HepG2 (cell line): ENCODE data around the gene FBF1. TPM values are rescaled to one million over a fixed set of nuclear protein-coding genes. Genes with fewer than 3 reads are reported as not detected.

Source experiments
- ARNTL ChIP-seq: sonication (generic); formaldehyde crosslinking; IDR thresholded peaks from 2 replicates; pipeline ENCODE4 v1.4.0; 2020; ENCODE audit warnings: mild to moderate bottlenecking, missing genetic modification reagents
- ATRX ChIP-seq: sonication (generic); formaldehyde crosslinking; IDR thresholded peaks from 2 replicates; pipeline ENCODE4 v1.4.0; 2020; ENCODE audit warnings: missing genetic modification reagents, borderline replicate concordance
- IRX3 ChIP-seq: sonication (generic); formaldehyde crosslinking; IDR thresholded peaks from 2 replicates; pipeline ENCODE4 v1.8.1; 2023; ENCODE audit warnings: mild to moderate bottlenecking, low read depth, missing genetic modification reagents, borderline replicate concordance
- KLF9 ChIP-seq: IDR thresholded peaks from 2 replicates; pipeline ENCODE4 v1.6.1; 2016; ENCODE audit warnings: low read depth
- NCOA5 ChIP-seq: sonication (generic); formaldehyde crosslinking; IDR thresholded peaks from 2 replicates; pipeline ENCODE4 v1.4.0; 2020; ENCODE audit warnings: missing genetic modification reagents
- SKI ChIP-seq: fragments of 450-650 bp; IDR thresholded peaks from one replicate; pipeline ENCODE4 v1.6.1; 2018; ENCODE audit warnings: mild to moderate bottlenecking; ENCODE audit not compliant: partially characterized antibody
- SMARCC2 ChIP-seq: fragments of 450-650 bp; IDR thresholded peaks from 2 replicates; pipeline ENCODE4 v1.6.1; 2017; ENCODE audit warnings: antibody characterized with exemption, mild to moderate bottlenecking
- TEAD2 ChIP-seq: sonication (generic); formaldehyde crosslinking; IDR thresholded peaks from 2 replicates; pipeline ENCODE4 v1.9.0; 2021; ENCODE audit warnings: missing genetic modification reagents
- YY1 ChIP-seq: IDR thresholded peaks from 2 replicates; pipeline ENCODE4 v1.6.1; 2011; ENCODE audit warnings: low read length, low read depth, moderate library complexity, mild to moderate bottlenecking; ENCODE audit not compliant: insufficient read depth, insufficient replicate concordance
- ZFAT ChIP-seq: sonication (generic); formaldehyde crosslinking; conservative IDR thresholded peaks from 2 replicates; pipeline ENCODE4 v1.8.1; 2023; ENCODE audit warnings: missing genetic modification reagents, inconsistent platforms
- ZFYVE20 ChIP-seq: sonication (generic); formaldehyde crosslinking; IDR thresholded peaks from 2 replicates; pipeline ENCODE4 v1.8.0; 2023; ENCODE audit warnings: low read depth, mild to moderate bottlenecking, moderate library complexity, missing genetic modification reagents, borderline replicate concordance
- ZNF207 ChIP-seq: fragments of 450-650 bp; IDR thresholded peaks from 2 replicates; pipeline ENCODE4 v1.6.1; 2016; ENCODE audit warnings: antibody characterized with exemption, borderline replicate concordance
- ZNF317 ChIP-seq: sonication (generic); formaldehyde crosslinking; IDR thresholded peaks from 2 replicates; pipeline ENCODE4 v1.5.0; 2020; ENCODE audit warnings: mild to moderate bottlenecking, missing genetic modification reagents
- ZNF430 ChIP-seq: sonication (generic); formaldehyde crosslinking; IDR thresholded peaks from 2 replicates; pipeline ENCODE4 v1.9.0; 2021; ENCODE audit warnings: mild to moderate bottlenecking, missing genetic modification reagents
- ZNF615 ChIP-seq: sonication (generic); formaldehyde crosslinking; IDR thresholded peaks from 2 replicates; pipeline ENCODE4 v1.5.0; 2020; ENCODE audit warnings: mild to moderate bottlenecking, missing genetic modification reagents, borderline replicate concordance
- polyA plus RNA-seq, 8 experiments: library from polyadenylated mRNA; depleted of rRNA in 3 of 8; stranded (reverse) in 7 of 8; unstranded in 1 of 8; fragments of >200 nt; fragmentation: Illumina TruSeq in 4 of 8; extraction: Trizol in 4 of 8; gene quantifications; 2 replicates each; pipeline versions ENCODE4 v1.2.1 to v1.2.3, GENCODE V29; 2011 to 2016; ENCODE audit warnings: low read depth in 4 of 8, missing spikeins in 1 of 8, mixed read lengths in 1 of 8; ENCODE audit not compliant: insufficient read depth in 1 of 8
- total RNA-seq, 5 experiments: library from RNA; depleted of rRNA; stranded (reverse); fragments of >200 nt; fragmentation: Illumina TruSeq; extraction: Trizol; gene quantifications; 2 replicates each; pipeline ENCODE4 v1.2.3, GENCODE V29; 2016; ENCODE audit warnings: low read depth in 1 of 5
- TF ChIP-seq, protein P1 (sequence below): sonication (generic); formaldehyde crosslinking; IDR thresholded peaks from 2 replicates; pipeline ENCODE4 v1.8.0; 2022; ENCODE audit warnings: mild to moderate bottlenecking, missing genetic modification reagents, moderate library complexity
- TF ChIP-seq, protein P2 (sequence below): sonication (generic); formaldehyde crosslinking; IDR thresholded peaks from 2 replicates; pipeline ENCODE4 v1.5.0; 2020; ENCODE audit warnings: mild to moderate bottlenecking, missing genetic modification reagents
- TF ChIP-seq, protein P3 (sequence below): sonication (generic); formaldehyde crosslinking; IDR thresholded peaks from 2 replicates; pipeline ENCODE4 v1.4.0; 2020; ENCODE audit warnings: missing genetic modification reagents, borderline replicate concordance
- TF ChIP-seq, protein P4 (sequence below): sonication (generic); formaldehyde crosslinking; IDR thresholded peaks from 2 replicates; pipeline ENCODE4 v1.8.0; 2022; ENCODE audit warnings: missing genetic modification reagents, mild to moderate bottlenecking, inconsistent platforms, borderline replicate concordance
- TF ChIP-seq, protein P5 (sequence below): sonication (generic); formaldehyde crosslinking; IDR thresholded peaks from 2 replicates; pipeline ENCODE4 v1.4.0; 2020; ENCODE audit warnings: mild to moderate bottlenecking, missing genetic modification reagents
- TF ChIP-seq, protein P6 (sequence below): sonication (generic); formaldehyde crosslinking; IDR thresholded peaks from 2 replicates; pipeline ENCODE4 v1.5.0; 2020; ENCODE audit warnings: mild to moderate bottlenecking, low read depth, missing genetic modification reagents, borderline replicate concordance

Gene FBF1
- total and polyA plus RNA-seq, 2 of the 13 experiments (the other 11 are each of a cell fraction or from before 2014, with no cell fraction given), result 2.4 to 8.1 TPM

DNA sequence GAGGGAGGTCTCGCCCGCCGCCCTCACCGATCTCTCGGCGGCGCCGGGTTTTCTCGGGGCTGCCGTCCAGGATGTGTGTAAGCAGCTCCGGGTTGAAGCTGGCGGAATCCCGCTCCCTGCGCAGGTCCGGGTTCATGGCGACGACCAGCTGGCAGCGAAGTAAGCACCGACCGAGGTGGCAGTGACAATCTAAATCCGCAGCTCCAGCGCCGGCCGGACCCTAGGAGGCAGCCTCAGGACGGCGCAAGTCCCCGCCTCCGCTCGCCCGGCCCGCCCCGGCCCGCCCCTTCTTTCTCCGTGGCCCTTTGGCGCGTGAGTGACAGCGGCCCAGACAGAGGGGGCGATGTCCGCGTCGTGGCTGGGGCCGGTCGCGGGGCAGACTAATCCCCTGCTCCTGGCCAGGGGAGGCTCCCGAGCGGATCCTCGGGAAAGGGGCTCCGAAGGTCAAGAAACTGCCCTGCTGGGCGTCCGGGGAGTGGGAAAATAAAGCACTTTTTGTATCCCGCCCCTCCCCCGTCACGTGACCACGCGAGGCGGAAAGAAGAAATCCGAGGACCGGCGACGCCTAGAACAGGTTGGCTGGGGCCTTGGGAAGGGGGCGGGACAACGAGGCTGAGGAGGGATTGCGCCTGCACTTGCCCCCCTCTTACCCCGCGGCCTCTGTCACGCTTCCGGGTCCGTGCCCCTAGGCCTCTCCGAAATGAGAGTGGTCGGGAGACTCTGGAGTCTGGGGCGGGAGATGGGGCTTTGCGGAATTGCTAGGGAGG, 38.3 kb upstream of the FBF1 start, which contains the start of the genes ACOX1 and TEN1 (continued):
- TF ChIP-seq, protein P1, sequence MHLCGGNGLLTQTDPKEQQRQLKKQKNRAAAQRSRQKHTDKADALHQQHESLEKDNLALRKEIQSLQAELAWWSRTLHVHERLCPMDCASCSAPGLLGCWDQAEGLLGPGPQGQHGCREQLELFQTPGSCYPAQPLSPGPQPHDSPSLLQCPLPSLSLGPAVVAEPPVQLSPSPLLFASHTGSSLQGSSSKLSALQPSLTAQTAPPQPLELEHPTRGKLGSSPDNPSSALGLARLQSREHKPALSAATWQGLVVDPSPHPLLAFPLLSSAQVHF (CRISPR knock-in tag), result peak; percentile 92; the same call in 1 of the 2 replicates
- 0 out of 2 replicates have a peak, but pooled peaks have one; percentile 80 for TF ChIP-seq ZNF207
- peak; percentile 83 for TF ChIP-seq YY1
- TF ChIP-seq TEAD2 (CRISPR knock-in tag), result no peak
- no peak for TF ChIP-seq ZNF615 (CRISPR knock-in tag)
- peak; percentile 96 for TF ChIP-seq ARNTL
- TF ChIP-seq, protein P2, sequence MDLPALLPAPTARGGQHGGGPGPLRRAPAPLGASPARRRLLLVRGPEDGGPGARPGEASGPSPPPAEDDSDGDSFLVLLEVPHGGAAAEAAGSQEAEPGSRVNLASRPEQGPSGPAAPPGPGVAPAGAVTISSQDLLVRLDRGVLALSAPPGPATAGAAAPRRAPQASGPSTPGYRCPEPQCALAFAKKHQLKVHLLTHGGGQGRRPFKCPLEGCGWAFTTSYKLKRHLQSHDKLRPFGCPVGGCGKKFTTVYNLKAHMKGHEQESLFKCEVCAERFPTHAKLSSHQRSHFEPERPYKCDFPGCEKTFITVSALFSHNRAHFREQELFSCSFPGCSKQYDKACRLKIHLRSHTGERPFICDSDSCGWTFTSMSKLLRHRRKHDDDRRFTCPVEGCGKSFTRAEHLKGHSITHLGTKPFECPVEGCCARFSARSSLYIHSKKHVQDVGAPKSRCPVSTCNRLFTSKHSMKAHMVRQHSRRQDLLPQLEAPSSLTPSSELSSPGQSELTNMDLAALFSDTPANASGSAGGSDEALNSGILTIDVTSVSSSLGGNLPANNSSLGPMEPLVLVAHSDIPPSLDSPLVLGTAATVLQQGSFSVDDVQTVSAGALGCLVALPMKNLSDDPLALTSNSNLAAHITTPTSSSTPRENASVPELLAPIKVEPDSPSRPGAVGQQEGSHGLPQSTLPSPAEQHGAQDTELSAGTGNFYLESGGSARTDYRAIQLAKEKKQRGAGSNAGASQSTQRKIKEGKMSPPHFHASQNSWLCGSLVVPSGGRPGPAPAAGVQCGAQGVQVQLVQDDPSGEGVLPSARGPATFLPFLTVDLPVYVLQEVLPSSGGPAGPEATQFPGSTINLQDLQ (CRISPR knock-in tag), result no peak
- TF ChIP-seq SMARCC2, result no peak
- peak; percentile 52; the same call in 1 of the 2 replicates for TF ChIP-seq ZNF317 (CRISPR knock-in tag)
- TF ChIP-seq, protein P3, sequence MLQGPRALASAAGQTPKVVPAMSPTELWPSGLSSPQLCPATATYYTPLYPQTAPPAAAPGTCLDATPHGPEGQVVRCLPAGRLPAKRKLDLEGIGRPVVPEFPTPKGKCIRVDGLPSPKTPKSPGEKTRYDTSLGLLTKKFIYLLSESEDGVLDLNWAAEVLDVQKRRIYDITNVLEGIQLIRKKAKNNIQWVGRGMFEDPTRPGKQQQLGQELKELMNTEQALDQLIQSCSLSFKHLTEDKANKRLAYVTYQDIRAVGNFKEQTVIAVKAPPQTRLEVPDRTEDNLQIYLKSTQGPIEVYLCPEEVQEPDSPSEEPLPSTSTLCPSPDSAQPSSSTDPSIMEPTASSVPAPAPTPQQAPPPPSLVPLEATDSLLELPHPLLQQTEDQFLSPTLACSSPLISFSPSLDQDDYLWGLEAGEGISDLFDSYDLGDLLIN, result peak; percentile 88; the same call in 1 of the 2 replicates
- TF ChIP-seq NCOA5 (CRISPR knock-in tag), result 0 out of 2 replicates have a peak, but pooled peaks have one; percentile 46
- peak; percentile 37; the same call in 1 of the 2 replicates for TF ChIP-seq IRX3
- no peak for TF ChIP-seq ZFAT
- TF ChIP-seq, protein P4, sequence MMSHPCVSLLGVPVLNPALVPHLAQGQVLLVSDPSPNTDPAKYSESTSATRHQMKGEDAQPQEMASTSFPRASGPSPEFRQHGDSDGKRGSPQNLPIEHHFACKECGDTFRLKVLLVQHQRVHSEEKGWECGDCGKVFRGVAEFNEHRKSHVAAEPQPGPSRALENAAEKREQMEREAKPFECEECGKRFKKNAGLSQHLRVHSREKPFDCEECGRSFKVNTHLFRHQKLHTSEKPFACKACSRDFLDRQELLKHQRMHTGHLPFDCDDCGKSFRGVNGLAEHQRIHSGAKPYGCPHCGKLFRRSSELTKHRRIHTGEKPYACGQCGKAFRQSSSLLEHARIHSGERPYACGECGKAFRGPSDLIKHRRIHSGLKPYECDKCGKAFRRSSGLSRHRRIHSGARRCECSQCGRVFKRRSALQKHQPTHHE (CRISPR knock-in tag), result peak; percentile 70
- TF ChIP-seq SKI, result peak; percentile 93
- TF ChIP-seq, protein P5, sequence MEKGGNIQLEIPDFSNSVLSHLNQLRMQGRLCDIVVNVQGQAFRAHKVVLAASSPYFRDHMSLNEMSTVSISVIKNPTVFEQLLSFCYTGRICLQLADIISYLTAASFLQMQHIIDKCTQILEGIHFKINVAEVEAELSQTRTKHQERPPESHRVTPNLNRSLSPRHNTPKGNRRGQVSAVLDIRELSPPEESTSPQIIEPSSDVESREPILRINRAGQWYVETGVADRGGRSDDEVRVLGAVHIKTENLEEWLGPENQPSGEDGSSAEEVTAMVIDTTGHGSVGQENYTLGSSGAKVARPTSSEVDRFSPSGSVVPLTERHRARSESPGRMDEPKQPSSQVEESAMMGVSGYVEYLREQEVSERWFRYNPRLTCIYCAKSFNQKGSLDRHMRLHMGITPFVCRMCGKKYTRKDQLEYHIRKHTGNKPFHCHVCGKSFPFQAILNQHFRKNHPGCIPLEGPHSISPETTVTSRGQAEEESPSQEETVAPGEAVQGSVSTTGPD (CRISPR knock-in tag), result peak; percentile 63; the same call in 1 of the 2 replicates
- TF ChIP-seq ZFYVE20 (CRISPR knock-in tag), result no peak
- no peak for TF ChIP-seq ATRX (CRISPR knock-in tag)
- TF ChIP-seq, protein P6, sequence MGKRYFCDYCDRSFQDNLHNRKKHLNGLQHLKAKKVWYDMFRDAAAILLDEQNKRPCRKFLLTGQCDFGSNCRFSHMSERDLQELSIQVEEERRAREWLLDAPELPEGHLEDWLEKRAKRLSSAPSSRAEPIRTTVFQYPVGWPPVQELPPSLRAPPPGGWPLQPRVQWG (CRISPR knock-in tag), result no peak
- peak; percentile 82 for TF ChIP-seq ZNF430
- TF ChIP-seq KLF9 (CRISPR knock-in tag), result no peak; the same call in none of the 2 replicates
